H4 (cell line): ENCODE data around the gene NFKBIE. TPM values are rescaled to one million over a fixed set of nuclear protein-coding genes. Genes with fewer than 3 reads are reported as not detected.

Source experiments
- DNase-seq: peaks from one replicate; pipeline ENCODE4 v3.0.0-alpha.2; 2015; ENCODE audit warnings: low spot score
- total RNA-seq: library from RNA; depleted of rRNA; stranded (reverse); fragments of >200 nt; shearing (Covaris generic); gene quantifications from 2 replicates; pipeline ENCODE4 v1.2.3, GENCODE V29; 2014

NFKBIE gene
- total RNA-seq, 1 experiment from 2014 or later: 12.4 TPM

GRCh38 chr6:44297063-44298038 lies 32.0 kb upstream of the NFKBIE start:
- no peak for DNase-seq

- no peak for DNase-seq
These were observed 29.8 kb upstream of the NFKBIE start for GRCh38 chr6:44294832-44295791.

- DNase-seq: no peak
These were observed 27.5 kb upstream of the NFKBIE start for GRCh38 chr6:44292661-44293365.

- no peak for DNase-seq
These were observed 26.5 kb upstream of the NFKBIE start for GRCh38 chr6:44291841-44292240.

- no peak for DNase-seq
These were observed 24.4 kb upstream of the NFKBIE start for GRCh38 chr6:44289726-44290260.

GRCh38 chr6:44286747-44287146 lies 21.4 kb upstream of the NFKBIE start:
- DNase-seq: no peak

- no peak for DNase-seq
These were observed 20.9 kb upstream of the NFKBIE start for GRCh38 chr6:44286285-44286565.

- DNase-seq: no peak
These were observed 20.4 kb upstream of the NFKBIE start for GRCh38 chr6:44285552-44286284.

GRCh38 chr6:44284867-44285266 lies 19.5 kb upstream of the NFKBIE start:
- no peak for DNase-seq

- DNase-seq: no peak
These were observed 18.8 kb upstream of the NFKBIE start for GRCh38 chr6:44284121-44284520.

GRCh38 chr6:44278774-44279697 lies 13.7 kb upstream of the NFKBIE start:
- DNase-seq: no peak

- no peak for DNase-seq
These were observed 13.0 kb upstream of the NFKBIE start for GRCh38 chr6:44278315-44278714.

- no peak for DNase-seq
These were observed 12.4 kb upstream of the NFKBIE start for GRCh38 chr6:44277763-44278162.

- DNase-seq: no peak
These were observed 11.6 kb upstream of the NFKBIE start for GRCh38 chr6:44276667-44277640.

- no peak for DNase-seq
These were observed 10.6 kb upstream of the NFKBIE start for GRCh38 chr6:44275749-44276648.

- no peak for DNase-seq
These were observed 10.0 kb upstream of the NFKBIE start for GRCh38 chr6:44275271-44275748.

- no peak for DNase-seq
These were observed 8.3 kb upstream of the NFKBIE start for GRCh38 chr6:44273617-44274016.
